Right atrium auricular region (tissue), 2 donors: Measurements from ENCODE around the gene CRIM1. TPM values are rescaled to one million over a fixed set of nuclear protein-coding genes. Genes with fewer than 3 reads are reported as not detected.

Experiments used
- DNase-seq: peaks from one replicate; pipeline ENCODE4 v3.0.0-alpha.2; 2019; ENCODE audit warnings: low spot score
- H3K27ac ChIP-seq, 2 donors: fragments of 200-600 bp; sonication (generic); 1 replicate in 1 of 2; 2 replicates in 1 of 2; pipeline ENCODE4 v1.5.1; 2016 to 2019
- H3K27me3 ChIP-seq, 2 donors: fragments of 200-600 bp; sonication (generic); one replicate each; pipeline versions ENCODE4 v1.5.1 to v1.6.0; 2017 to 2019
- H3K36me3 ChIP-seq: fragments of 200-600 bp; sonication (generic); one replicate; pipeline ENCODE4 v1.5.1; 2016
- H3K4me1 ChIP-seq, 2 donors: fragments of 200-600 bp; sonication (generic); one replicate each; pipeline versions ENCODE4 v1.5.1 to v1.6.0; 2017 to 2019
- H3K4me3 ChIP-seq, 2 donors: fragments of 200-600 bp; sonication (generic); 1 replicate in 1 of 2; 2 replicates in 1 of 2; pipeline ENCODE4 v1.5.1; 2017 to 2019; ENCODE audit warnings: mild to moderate bottlenecking in 1 of 2, moderate library complexity in 1 of 2
- H3K9me3 ChIP-seq, 2 donors: fragments of 200-600 bp; sonication (generic); one replicate each; pipeline ENCODE4 v1.5.1; 2019
- total RNA-seq, 2 donors: library from RNA; depleted of rRNA; stranded (reverse); fragments of >200 nt; gene quantifications; one replicate each; pipeline ENCODE4 v1.1.0, GENCODE V29; 2016
- TF ChIP-seq, protein P1 (sequence below), 2 donors: fragments of 200-600 bp; sonication (generic); IDR thresholded peaks; one replicate each; pipeline ENCODE4 v1.5.1; 2019; ENCODE audit warnings: antibody characterized with exemption in 2 of 2

The CRIM1 gene
- total RNA-seq, 2 donors from 2014 or later, result 49.1 to 71.3 TPM

DNA sequence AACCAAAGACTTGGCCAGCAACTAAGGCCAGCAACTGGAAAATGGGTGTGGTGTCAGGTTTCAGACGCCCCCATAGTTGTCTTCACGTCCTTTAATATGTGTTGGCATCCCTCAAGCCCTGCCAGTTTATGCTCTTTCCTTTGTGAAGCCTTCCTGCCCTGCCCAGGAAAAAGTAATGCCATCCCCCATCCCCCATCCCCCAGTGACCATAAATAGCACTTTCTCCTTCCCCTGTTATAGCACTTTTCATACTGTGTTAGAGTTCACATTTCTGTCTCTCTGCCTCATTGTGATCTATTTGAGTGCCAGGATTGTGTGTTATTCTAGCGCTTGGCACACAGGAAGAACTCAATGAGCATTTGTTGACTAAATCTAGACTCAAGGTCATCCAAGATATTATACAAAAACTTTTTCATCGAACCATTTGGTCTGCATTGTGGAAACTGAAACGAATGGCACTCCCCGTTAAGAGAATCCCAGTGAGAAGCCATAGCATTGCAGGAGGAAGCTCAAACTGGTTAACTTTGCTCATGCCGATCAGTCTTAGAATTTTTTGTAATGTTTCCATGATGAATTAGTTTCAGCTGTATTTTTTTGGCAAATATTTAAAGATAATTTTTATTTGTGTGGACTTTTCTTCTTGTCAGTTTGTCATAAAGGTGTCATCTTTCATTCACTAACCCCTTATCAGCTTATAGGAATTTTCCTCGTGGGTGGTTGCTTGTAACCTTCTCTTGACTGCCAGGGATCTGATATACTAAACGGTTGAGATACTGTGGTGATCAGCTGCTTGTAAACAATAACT, 15.7 kb downstream of the CRIM1 start:
- DNase-seq, result no peak
- H3K4me3 ChIP-seq, result peak overlapping the region in 1 of 2 donors; percentile 1
- H3K36me3 ChIP-seq, result no peaks in the 10 kb centered on the region
- TF ChIP-seq, protein P1, sequence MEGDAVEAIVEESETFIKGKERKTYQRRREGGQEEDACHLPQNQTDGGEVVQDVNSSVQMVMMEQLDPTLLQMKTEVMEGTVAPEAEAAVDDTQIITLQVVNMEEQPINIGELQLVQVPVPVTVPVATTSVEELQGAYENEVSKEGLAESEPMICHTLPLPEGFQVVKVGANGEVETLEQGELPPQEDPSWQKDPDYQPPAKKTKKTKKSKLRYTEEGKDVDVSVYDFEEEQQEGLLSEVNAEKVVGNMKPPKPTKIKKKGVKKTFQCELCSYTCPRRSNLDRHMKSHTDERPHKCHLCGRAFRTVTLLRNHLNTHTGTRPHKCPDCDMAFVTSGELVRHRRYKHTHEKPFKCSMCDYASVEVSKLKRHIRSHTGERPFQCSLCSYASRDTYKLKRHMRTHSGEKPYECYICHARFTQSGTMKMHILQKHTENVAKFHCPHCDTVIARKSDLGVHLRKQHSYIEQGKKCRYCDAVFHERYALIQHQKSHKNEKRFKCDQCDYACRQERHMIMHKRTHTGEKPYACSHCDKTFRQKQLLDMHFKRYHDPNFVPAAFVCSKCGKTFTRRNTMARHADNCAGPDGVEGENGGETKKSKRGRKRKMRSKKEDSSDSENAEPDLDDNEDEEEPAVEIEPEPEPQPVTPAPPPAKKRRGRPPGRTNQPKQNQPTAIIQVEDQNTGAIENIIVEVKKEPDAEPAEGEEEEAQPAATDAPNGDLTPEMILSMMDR (IDR thresholded peaks at IDR 0.05), result no peak
- peak overlapping the region in 1 of 2 donors; percentile 27 for H3K27ac ChIP-seq
- H3K9me3 ChIP-seq, result no peaks in the 10 kb centered on the region
- H3K27me3 ChIP-seq, result no peaks in the 10 kb centered on the region
- H3K4me1 ChIP-seq, result peaks cover 0 to 81% of the 10 kb centered on the region in 2 donors

DNA sequence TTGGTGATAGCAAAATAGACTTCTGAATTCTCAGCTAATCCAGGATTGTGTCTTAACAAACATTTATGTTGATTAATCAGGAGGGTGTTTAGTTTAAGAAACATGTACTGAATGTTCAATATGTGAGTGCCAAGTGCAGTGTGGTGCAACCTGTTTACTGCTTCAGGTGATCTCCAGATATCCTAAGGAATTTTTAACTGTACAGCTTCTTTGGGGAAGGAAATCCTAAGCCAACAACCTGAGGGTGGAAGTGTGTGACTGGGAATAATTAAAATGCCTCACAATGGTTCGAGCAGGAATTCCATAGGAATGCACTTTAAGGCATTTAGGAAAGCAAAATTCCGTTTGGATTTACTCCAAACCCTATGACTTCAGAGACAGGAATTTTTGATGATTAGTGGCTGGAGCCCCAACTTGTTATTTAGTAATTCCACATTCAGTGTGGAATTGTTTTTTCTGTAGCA, 16.4 kb downstream of the CRIM1 start:
- H3K4me1 ChIP-seq, result peaks cover 0 to 81% of the 10 kb centered on the region in 2 donors
- TF ChIP-seq, protein P1 (IDR thresholded peaks at IDR 0.05), result no peak
- peak overlapping the region in 1 of 2 donors; percentile 42 for H3K27ac ChIP-seq
- no peak overlapping the region for H3K4me3 ChIP-seq
- no peaks in the 10 kb centered on the region for H3K36me3 ChIP-seq
- DNase-seq, result no peak
- no peaks in the 10 kb centered on the region for H3K27me3 ChIP-seq
- H3K9me3 ChIP-seq, result no peaks in the 10 kb centered on the region

DNA sequence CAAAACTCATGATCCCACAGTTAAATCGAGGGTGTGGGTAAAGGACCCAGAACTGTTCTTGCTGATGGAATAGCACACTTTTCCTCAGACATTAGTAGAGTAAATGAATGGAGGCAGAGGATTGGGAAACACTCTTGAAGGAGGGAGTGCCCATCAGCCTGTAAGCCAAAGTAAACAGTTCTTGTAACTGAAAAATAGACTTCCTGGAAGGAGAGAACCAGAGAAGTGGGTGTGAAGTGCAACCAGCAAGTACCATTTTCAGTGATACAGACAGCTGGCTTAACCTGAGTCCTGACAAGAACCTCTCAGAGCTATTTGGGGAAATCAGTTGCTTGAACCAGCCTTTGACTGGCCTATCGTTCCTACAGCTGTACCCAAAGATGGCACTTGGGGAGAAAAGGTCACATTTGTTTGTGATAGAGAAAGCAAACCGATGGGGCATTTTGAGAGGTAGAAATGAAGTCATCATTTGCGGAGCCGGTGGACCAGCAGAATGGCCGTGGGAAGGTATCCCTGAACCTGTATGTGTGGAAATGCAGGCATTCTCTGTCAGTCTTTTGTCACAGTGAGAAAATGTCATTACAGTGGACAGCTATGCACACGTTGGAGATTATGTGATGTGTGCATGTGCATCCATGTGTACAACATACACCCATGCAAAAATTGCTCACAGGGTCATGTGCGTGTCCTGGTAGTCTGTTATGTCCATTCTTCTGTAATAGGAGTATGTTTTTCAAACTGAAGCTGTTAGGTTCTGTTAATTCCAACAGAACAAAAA, 17.8 kb downstream of the CRIM1 start:
- Histone ChIP-seq H3K36me3 (no peaks in the 10 kb centered on the region), H3K27ac (peak overlapping the region in 1 of 2 donors; percentile 42), H3K4me1 (peaks cover 0 to 69% of the 10 kb centered on the region in 2 donors), H3K4me3 (no peak overlapping the region), H3K9me3 (no peaks in the 10 kb centered on the region), H3K27me3 (no peaks in the 10 kb centered on the region)
- DNase-seq, result no peak
- TF ChIP-seq, protein P1 (IDR thresholded peaks at IDR 0.05), result no peak

DNA sequence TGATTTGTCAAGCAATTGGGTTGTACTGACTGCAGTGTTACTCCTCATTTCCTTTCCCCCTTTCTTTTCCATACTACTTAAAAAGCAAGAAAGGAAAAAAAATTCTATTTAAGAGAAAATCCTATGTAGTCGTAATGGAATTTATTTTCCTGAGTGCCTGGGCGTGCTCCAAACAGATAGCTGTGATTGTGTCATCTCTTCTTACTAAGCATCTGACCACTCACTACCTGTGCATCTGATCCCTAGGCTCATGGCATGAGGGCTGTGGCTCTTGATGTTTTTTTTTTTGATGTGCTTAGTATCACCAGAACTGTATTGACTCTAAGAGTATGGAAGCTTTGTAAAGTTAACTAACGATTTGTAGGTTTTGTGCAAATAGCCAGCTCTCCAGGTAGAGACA, 19.0 kb downstream of the CRIM1 start:
- TF ChIP-seq, protein P1 (IDR thresholded peaks at IDR 0.05), result no peak
- Histone ChIP-seq H3K27me3 (no peaks in the 10 kb centered on the region), H3K4me1 (peaks cover 0 to 62% of the 10 kb centered on the region in 2 donors), H3K36me3 (no peaks in the 10 kb centered on the region), H3K4me3 (no peak overlapping the region), H3K27ac (no peak overlapping the region), H3K9me3 (no peaks in the 10 kb centered on the region)
- DNase-seq, result no peak

DNA sequence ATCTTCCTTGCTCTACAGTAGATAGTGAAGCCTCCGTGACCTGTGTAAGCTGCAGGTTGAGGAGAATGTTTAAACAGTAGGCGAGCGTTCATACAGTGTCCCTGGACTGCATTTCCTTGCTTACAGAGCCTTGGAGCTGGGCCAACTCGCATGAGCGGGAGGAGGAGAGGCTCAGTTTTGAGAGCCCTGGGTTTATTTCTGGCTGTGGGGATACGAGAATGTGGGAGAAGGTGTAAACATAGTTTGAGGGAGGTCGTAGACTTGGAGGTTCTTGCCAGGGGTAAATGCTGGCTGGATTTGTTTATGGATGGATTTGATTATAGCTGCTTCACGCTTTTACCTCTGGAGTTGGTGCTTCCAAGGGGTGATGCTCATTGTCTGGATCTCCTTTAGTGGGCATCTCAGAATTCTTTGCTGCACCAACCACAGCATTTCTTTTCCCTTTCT, 20.8 kb downstream of the CRIM1 start:
- peaks cover 0 to 61% of the 10 kb centered on the region in 2 donors for H3K4me1 ChIP-seq
- DNase-seq, result no peak
- H3K27me3 ChIP-seq, result no peaks in the 10 kb centered on the region
- H3K9me3 ChIP-seq, result no peaks in the 10 kb centered on the region
- H3K36me3 ChIP-seq, result peaks cover 4% of the 10 kb centered on the region
- no peak overlapping the region for H3K27ac ChIP-seq
- TF ChIP-seq, protein P1 (IDR thresholded peaks at IDR 0.05), result no peak
- H3K4me3 ChIP-seq, result no peak overlapping the region
